Measurements from ENCODE around the gene CUL9. TPM values are rescaled to one million over a fixed set of nuclear protein-coding genes. Genes with fewer than 3 reads are reported as not detected.

Gene CUL9
- total RNA-seq, 1 experiment from 2014 or later, result 30.4 TPM

DNA sequence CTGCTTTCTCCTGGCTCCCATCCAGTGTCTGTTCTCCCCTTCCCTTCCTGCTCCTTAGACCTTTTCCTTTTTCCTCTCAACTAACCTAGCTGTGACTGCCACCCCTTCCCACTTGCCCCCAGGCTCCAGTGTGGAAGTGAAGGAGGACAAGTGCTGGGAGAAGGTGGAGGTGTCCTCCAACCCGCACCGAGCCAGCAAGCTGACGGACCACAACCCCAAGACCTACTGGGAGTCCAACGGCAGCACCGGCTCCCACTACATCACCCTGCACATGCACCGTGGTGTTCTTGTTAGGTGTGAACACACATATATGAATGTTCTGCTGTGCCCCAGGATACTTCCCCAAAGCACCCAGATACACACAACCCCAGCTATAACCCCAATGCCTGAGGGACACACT lies 18.5 kb downstream of the CUL9 start:
- Histone ChIP-seq H3K27ac (ENCODE audit: low read length) (no peak overlapping the region), H3K79me2 (ENCODE audit: low read length) (no peaks in the 10 kb centered on the region), H3K9me3 (ENCODE audit: low read length) (no peaks in the 10 kb centered on the region), H3K4me1 (ENCODE audit: insufficient read depth, low read length) (no peaks in the 10 kb centered on the region), H3K9ac (ENCODE audit: low read length) (no peak overlapping the region), H3K4me3 (ENCODE audit: low read length) (no peak overlapping the region), H3K27me3 (ENCODE audit: low read length) (no peaks in the 10 kb centered on the region), H2AFZ (ENCODE audit: low read length) (no peak overlapping the region), H3K9me2 (replicated peaks; ENCODE audit: low read length) (no peaks in the 10 kb centered on the region), H3F3A (ENCODE audit: low read length, unreplicated experiment) (no peaks in the 10 kb centered on the region), H3K36me3 (ENCODE audit: low read depth, low read length) (peaks cover 3% of the 10 kb centered on the region), H3K4me2 (ENCODE audit: low read length) (no peak overlapping the region), H4K20me1 (ENCODE audit: low read length) (no peaks in the 10 kb centered on the region)
- DNase-seq (no peak), ATAC-seq (no peak)
- TF ChIP-seq, protein P1, sequence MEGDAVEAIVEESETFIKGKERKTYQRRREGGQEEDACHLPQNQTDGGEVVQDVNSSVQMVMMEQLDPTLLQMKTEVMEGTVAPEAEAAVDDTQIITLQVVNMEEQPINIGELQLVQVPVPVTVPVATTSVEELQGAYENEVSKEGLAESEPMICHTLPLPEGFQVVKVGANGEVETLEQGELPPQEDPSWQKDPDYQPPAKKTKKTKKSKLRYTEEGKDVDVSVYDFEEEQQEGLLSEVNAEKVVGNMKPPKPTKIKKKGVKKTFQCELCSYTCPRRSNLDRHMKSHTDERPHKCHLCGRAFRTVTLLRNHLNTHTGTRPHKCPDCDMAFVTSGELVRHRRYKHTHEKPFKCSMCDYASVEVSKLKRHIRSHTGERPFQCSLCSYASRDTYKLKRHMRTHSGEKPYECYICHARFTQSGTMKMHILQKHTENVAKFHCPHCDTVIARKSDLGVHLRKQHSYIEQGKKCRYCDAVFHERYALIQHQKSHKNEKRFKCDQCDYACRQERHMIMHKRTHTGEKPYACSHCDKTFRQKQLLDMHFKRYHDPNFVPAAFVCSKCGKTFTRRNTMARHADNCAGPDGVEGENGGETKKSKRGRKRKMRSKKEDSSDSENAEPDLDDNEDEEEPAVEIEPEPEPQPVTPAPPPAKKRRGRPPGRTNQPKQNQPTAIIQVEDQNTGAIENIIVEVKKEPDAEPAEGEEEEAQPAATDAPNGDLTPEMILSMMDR (conservative IDR thresholded peaks at IDR 0.05; ENCODE audit: low read depth, low read length), result no peak
- TF ChIP-seq EZH2 (IDR thresholded peaks at IDR 0.05; ENCODE audit: low read length, unreplicated experiment), result no peak
- no peak for TF ChIP-seq EZH2phosphoT487 (IDR thresholded peaks at IDR 0.05; ENCODE audit: borderline replicate concordance, low read length)
- CTCF ChIA-PET, result no interaction called here
- no TSS peak for BruUV-seq (replicated peaks)
- intact Hi-C loops (cut with micrococcal nuclease), result no loop called here
- POLR2A ChIA-PET (ENCODE audit: unreplicated experiment), result no interaction called here

GRCh38 chr6:43202451-43202850 lies 20.5 kb downstream of the CUL9 start:
- ChIA-PET CTCF (no interaction called here), POLR2A (ENCODE audit: unreplicated experiment) (no interaction called here)
- ATAC-seq (no peak), DNase-seq (no peak)
- Histone ChIP-seq H3K9me3 (ENCODE audit: low read length) (no peaks in the 10 kb centered on the region), H3K9ac (ENCODE audit: low read length) (no peak overlapping the region), H3K79me2 (ENCODE audit: low read length) (no peaks in the 10 kb centered on the region), H3K27me3 (ENCODE audit: low read length) (no peaks in the 10 kb centered on the region), H3K27ac (ENCODE audit: low read length) (no peak overlapping the region), H3F3A (ENCODE audit: low read length, unreplicated experiment) (no peaks in the 10 kb centered on the region), H3K4me2 (ENCODE audit: low read length) (no peak overlapping the region), H3K4me3 (ENCODE audit: low read length) (no peak overlapping the region), H3K9me2 (replicated peaks; ENCODE audit: low read length) (no peaks in the 10 kb centered on the region), H3K36me3 (ENCODE audit: low read depth, low read length) (peaks cover 3% of the 10 kb centered on the region), H2AFZ (ENCODE audit: low read length) (no peak overlapping the region), H3K4me1 (ENCODE audit: insufficient read depth, low read length) (no peaks in the 10 kb centered on the region), H4K20me1 (ENCODE audit: low read length) (no peaks in the 10 kb centered on the region)
- BruUV-seq (replicated peaks), result no TSS peak
- intact Hi-C loops (cut with micrococcal nuclease), result no loop called here
- TF ChIP-seq EZH2phosphoT487 (IDR thresholded peaks at IDR 0.05; ENCODE audit: borderline replicate concordance, low read length) (no peak), EZH2 (IDR thresholded peaks at IDR 0.05; ENCODE audit: low read length, unreplicated experiment) (no peak)
- TF ChIP-seq, protein P1 (conservative IDR thresholded peaks at IDR 0.05; ENCODE audit: low read depth, low read length), result no peak

DNA sequence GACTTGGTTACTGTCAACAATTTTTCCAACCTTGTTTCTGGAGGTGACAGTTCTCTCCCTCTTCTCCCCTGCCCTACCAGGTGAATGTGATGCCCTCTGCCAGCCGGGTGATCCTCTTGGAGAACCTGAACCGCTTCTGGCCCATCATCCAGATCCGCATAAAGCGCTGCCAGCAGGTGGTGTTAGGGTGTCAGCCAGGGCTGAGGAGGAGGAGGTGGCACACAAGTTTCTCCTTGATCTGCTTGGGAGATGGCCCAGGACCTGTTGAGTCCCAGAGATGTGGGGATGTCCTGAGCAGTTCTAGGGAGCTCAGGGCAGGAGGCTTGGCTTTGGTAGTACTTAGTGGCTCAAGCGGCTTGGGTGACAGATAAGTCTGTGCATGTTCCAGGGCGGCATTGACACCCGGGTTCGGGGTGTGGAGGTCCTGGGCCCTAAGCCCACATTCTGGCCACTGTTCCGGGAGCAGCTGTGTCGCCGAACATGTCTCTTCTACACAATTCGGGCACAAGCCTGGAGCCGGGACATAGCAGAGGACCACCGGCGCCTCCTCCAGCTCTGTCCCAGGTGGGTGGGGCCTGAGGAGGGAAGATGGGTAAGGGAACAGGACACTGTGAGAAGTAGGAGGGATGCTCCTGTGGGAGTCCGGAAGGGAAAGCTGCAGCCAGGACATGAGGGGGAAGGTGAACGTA lies 21.2 kb downstream of the CUL9 start:
- no peak; the same call in 1 of the 2 replicates for ATAC-seq
- H3K36me3 ChIP-seq (ENCODE audit: low read depth, low read length), result peaks cover 3% of the 10 kb centered on the region; the same call in 1 of the 2 replicates
- no peak for TF ChIP-seq EZH2phosphoT487 (IDR thresholded peaks at IDR 0.05; ENCODE audit: borderline replicate concordance, low read length)
- TF ChIP-seq, protein P1 (conservative IDR thresholded peaks at IDR 0.05; ENCODE audit: low read depth, low read length), result no peak
- TF ChIP-seq EZH2 (IDR thresholded peaks at IDR 0.05; ENCODE audit: low read length, unreplicated experiment), result no peak
- intact Hi-C loops (cut with micrococcal nuclease), result no loop called here
- H3K4me2 ChIP-seq (ENCODE audit: low read length), result no peak overlapping the region
- no peak overlapping the region for H3K9ac ChIP-seq (ENCODE audit: low read length)
- H3K4me1 ChIP-seq (ENCODE audit: insufficient read depth, low read length), result no peaks in the 10 kb centered on the region
- no peaks in the 10 kb centered on the region for H4K20me1 ChIP-seq (ENCODE audit: low read length)
- H3K79me2 ChIP-seq (ENCODE audit: low read length), result no peaks in the 10 kb centered on the region
- no peak overlapping the region for H2AFZ ChIP-seq (ENCODE audit: low read length)
- DNase-seq, result no peak
- H3K27me3 ChIP-seq (ENCODE audit: low read length), result no peaks in the 10 kb centered on the region
- H3K9me3 ChIP-seq (ENCODE audit: low read length), result no peaks in the 10 kb centered on the region
- no peaks in the 10 kb centered on the region for H3F3A ChIP-seq (ENCODE audit: low read length, unreplicated experiment)
- ChIA-PET POLR2A (ENCODE audit: unreplicated experiment) (no interaction called here), CTCF (no interaction called here)
- no peak overlapping the region for H3K27ac ChIP-seq (ENCODE audit: low read length)
- H3K9me2 ChIP-seq (replicated peaks; ENCODE audit: low read length), result no peaks in the 10 kb centered on the region
- BruUV-seq (replicated peaks), result no TSS peak
- no peak overlapping the region for H3K4me3 ChIP-seq (ENCODE audit: low read length)
